DND-41 (cell line): ENCODE results near the gene NPDC1.

Experiments
- EZH2 ChIP-seq: IDR thresholded peaks from 3 replicates; pipeline ENCODE4 v1.6.1; 2012; ENCODE audit warnings: borderline replicate concordance, low read depth, mild to moderate bottlenecking, moderate library complexity, low read length, inconsistent platforms; ENCODE audit not compliant: severe bottlenecking
- TF ChIP-seq, protein P1 (sequence below): IDR thresholded peaks from 2 replicates; pipeline ENCODE4 v1.5.1; 2012; ENCODE audit warnings: borderline replicate concordance, low read length, moderate library complexity, mild to moderate bottlenecking; ENCODE audit not compliant: poor library complexity, severe bottlenecking; ENCODE audit errors: extremely low read depth

DNA sequence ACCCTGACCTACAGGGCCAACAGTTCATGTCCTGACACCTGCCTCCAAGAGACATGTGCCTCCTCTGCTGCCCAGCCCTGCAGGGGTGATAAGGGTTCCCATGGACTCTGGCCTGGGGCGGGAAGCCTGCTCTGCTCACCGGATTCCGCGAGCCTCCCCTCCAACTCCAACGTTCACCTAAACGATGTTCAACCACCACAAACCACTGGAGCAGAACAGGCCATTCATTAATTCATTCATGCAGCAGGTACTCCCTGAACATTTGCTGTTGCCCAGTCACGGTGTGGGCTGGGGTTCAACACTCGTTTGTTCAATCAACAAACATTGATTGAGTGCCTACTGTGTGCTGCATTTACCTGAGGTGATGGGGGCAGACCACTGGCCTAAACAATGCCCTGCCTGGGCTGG lies 28.0 kb upstream of the NPDC1 start:
- no peak for TF ChIP-seq EZH2
- TF ChIP-seq, protein P1, sequence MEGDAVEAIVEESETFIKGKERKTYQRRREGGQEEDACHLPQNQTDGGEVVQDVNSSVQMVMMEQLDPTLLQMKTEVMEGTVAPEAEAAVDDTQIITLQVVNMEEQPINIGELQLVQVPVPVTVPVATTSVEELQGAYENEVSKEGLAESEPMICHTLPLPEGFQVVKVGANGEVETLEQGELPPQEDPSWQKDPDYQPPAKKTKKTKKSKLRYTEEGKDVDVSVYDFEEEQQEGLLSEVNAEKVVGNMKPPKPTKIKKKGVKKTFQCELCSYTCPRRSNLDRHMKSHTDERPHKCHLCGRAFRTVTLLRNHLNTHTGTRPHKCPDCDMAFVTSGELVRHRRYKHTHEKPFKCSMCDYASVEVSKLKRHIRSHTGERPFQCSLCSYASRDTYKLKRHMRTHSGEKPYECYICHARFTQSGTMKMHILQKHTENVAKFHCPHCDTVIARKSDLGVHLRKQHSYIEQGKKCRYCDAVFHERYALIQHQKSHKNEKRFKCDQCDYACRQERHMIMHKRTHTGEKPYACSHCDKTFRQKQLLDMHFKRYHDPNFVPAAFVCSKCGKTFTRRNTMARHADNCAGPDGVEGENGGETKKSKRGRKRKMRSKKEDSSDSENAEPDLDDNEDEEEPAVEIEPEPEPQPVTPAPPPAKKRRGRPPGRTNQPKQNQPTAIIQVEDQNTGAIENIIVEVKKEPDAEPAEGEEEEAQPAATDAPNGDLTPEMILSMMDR, result no peak
